ENCODE measurements around the gene APBA1. TPM values are rescaled to one million over a fixed set of nuclear protein-coding genes. Genes with fewer than 3 reads are reported as not detected.
A peak's percentile ranks its signal among the peaks of the same experiment; 100 is the strongest.

The APBA1 gene
- total RNA-seq, 1 donor from 2014 or later = 20.9 TPM

DNA sequence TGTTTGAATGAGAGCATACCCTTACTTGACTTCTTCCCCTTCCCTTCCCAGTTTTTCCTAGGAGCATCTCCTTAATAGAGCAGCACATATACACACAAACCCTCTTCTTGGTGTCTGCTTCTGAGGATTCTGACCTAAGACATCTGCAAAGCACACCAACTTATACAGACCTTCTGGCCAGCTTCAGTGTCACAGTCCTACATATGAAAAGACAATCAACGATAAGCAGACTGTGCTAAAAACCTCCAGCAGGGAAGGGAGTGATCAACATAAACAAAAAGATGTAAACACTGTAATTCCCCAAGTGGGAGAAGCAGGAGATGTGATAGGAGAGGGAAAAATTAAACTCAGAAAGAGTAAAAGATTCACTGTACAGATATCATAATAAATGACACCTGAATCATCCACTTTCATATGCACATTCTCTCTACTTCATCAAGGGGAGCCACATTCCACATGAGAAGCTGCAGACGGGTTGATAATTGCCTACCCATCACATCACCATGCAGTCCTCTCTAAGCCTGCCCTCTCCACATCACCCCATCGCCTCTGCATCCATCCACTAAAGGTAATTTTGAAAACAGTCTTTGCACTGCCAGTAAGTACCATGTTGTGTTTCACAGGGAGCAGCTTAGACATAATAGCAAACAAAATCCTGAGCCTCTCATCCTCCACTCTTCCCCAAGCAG is 13.0 kb downstream of the APBA1 start:
- DNase-seq (ENCODE audit: low spot score) = no peak

DNA sequence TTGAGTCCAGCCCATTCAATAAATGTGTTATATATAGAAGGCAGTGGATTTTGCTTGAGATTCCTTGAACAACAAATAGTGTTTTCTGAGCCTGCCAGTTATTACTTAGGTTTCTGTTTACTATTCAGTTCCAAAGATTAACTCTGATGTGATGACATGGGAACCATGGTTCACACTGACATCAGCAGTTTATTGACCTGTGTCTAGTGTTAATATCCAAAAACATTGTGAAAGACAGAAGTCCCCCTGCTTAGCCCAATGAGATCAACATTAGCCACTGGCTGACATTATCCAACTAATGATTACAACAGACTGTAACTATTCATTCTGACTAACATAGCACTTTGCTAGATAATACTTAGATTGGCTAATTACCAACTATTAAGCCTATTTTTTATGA is 14.9 kb downstream of the APBA1 start:
- DNase-seq (ENCODE audit: low spot score) = no peak

DNA sequence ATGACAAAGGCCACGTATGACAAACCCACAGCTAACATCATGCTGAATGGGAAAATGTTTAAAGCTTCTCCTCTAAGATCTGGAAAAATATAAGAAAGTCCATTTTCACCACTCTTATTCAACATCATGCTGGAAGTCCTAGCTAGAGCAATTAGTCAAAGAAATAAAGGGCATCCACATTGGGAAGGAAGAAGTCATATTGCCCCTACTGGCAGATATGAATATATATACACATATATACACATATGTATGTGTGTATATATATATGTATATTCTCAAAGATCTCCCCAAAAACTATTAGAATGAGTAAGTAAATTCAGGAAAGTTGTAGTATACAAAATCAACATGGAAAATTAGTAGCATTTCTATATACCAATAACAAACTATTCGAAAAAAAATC is 17.1 kb downstream of the APBA1 start:
- no peak for DNase-seq (ENCODE audit: low spot score)

DNA sequence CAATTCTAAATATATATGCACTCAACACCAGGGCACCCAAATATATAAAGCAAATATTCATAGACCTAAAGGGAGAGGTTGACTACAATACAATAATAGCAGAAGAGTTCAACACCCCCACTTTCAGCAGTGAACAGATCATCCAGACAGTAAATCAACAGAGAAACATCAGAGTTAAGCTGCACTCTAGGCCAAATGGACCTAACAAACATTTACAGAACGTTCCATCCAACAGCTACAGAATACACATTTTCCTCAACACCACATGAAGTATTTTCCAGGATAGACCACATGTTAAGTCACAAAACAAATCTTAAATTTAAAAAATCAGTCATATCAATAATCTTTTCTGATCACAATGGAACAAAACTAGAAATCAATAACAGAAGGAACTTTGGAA is 18.9 kb downstream of the APBA1 start:
- DNase-seq (ENCODE audit: low spot score) = no peak

DNA sequence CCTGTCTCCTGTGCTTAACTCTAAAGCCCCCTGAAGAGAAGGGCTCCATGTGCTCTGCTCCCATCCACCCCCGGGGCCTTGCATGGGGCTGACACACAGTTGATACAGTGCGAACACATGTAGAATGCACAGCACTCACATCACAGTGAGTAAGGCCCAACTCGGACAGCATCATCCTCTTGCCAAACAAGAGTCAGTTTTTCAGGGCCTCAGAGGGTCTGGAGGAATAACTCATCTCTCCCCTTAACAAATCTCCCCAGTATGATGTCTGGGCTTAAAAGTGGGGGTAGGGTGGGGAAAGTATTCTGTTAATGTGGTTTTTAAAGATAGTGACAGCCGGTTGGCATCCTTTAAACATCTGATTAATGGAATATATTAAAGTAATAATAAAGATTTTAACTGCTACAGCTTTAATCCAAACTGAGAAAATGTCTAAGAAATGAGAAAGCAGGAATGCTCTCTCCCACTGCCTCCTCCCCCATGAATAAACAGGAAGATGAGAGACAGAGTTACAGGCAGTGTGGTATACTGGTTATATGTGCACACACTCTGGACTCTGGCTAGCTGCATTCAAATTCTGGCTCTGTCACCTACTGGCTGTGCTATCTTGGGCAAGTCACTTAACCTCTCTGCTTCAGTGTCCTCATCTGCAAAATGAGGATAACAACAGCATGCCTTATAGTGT is 22.5 kb downstream of the APBA1 start:
- DNase-seq (ENCODE audit: low spot score) = peak; percentile 71

DNA sequence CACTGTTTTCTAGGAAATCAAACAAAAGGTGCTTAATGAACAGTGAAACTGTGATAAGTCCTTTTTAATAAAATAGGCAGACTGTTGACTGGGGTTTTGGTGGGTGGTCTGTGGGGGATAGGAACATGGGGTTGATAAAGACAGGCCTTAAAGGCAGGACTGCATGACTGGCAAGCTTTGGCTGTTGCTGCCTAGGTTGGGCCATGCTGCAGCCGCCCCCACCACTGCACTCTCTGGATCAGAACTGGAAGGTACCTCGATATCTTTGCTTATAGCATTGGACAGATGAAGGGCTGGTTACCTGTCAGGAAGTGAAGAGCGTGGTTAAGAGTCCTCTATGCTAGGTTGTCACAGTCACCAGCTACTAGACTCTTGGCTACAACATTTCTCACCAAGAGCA is 24.4 kb downstream of the APBA1 start:
- no peak for DNase-seq (ENCODE audit: low spot score)

DNA sequence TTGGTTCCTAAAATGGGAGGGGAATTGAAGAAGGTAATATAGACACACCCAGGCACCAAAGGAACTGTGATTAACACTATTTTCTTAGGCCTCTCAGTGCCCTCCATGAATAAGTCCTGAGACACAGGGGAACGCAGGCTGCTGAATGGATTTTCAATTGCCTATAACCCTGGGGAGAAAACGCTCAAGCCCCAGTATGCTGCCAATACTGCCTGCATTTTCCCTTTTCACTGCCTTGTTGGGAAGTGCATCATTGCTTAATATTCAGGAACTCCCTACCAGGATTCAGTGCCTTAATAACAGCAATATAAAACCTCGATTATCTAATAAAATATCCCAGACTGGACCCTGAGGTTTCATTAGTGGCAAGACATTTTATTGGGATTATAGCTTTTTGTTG is 25.4 kb downstream of the APBA1 start:
- no peak for DNase-seq (ENCODE audit: low spot score)

DNA sequence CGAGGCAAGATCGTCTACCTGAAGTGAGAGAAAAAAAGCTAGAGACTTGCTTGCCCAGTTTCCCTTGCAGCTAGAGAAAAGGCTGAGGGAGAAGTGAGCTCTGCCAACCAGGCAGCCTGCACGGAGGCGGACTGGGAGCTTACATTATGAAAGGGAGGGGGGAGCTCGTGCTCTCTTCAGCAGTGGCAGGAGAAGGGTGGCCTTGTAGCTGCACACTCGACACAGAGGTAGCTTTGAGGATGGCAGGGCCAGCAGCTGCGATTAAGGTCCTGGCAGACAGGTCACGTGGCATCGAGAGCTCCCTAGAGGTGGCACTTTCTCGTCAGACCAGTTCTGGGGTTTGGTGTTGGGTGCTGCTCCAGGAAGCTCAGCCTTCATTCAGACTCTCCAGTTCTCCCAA is 26.7 kb downstream of the APBA1 start:
- no peak for DNase-seq (ENCODE audit: low spot score)

DNA sequence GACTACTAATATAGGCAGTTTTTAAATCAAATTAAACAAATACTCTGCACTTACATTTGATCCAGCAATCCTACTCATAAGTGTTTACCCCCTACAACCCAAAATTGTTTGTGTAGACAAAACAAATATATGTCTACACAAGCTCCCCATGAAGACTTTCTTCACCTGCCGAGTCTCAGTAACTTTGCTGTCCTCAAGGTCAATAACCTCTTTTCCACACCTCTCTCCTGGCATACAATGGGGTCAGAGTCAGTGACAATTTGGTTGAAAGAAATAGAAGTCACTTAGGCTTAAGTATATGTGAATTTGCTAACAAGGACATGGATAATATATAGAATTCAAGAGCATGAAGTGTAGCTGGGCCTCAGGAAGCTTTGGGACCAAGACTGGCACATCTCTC is 29.1 kb downstream of the APBA1 start:
- no peak for DNase-seq (ENCODE audit: low spot score)

DNA sequence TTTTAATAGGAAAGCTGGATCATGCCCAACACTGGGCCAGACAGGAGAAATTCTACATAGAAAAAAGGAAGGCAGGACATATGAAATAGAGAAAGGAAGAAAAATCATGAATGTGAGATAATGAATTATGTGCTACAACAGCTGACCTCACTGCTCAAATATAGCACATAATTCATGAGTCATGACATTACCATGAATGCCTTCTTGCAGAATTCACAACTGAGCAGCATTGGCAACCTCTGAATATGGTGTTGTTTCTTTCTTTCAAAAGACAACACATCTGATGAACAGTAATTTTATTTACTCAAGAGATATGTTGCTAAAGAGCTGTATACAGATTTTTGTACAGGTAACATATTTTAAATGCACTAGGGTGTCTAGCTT is 34.4 kb downstream of the APBA1 start:
- DNase-seq (ENCODE audit: low spot score) = peak; percentile 33

DNA sequence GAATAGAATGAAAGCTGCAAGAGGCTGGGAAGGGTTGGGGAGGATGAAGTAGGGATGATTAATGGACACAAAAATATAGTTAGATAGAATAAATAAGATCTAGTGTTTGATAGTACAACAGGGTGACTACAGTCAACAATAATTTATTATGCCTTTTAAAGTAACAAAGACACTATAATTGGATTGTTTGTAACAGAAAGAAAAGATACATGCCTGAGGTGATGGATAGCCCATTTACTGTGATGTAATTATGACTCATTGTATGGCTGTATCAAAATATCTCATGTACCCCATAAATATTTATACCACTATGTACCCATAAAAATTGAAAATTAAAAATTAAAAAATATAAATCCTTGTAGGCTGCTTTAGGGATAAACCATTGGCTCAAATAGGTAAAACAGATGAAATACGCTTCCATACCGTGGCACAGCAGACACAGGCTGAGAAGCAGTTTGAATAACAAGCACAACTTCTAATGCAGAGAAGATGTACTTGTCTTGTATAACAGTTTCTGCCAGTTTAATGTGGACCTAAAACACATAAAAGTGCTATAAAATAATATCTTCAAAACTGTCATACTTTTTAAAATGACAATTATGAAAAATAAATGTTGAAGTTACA is 34.9 kb downstream of the APBA1 start:
- no peak for DNase-seq (ENCODE audit: low spot score)

DNA sequence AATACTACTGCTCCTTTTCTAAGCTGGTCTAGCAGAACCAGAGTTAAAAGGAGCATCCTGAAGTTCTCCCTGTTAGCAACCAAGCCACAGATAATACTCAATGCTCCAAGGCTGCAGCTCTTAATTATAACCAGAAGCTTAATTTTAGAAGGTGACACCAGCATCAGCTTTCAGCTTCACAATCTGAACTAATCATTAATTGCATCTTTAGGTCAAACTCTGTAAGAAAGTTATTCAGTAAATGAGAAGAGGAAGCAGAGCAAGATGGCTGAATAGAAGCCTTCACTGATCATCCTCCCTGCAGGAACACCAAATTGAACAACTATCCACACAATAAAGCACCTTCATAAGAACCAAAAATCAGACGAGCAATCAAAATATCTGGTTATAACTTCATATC is 38.5 kb downstream of the APBA1 start:
- no peak for DNase-seq (ENCODE audit: low spot score)

DNA sequence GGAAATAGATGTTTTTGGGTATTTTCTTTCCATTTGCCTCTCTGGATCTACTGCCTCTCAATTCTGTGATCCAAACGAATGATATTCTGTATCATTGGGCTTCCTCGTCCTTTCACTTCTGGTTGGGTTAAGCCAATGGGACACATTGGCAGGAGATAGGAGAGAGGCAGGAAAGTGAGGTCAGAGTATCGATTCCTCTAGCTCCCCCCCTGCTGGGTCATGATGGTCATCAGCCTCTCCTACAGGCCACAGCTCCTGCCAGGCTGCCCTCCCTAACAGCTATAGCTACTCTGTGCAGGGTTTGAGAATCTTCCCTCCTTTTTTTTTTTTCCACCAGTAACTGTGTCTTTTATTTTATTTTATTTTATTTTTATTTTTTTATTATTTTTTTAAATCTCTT is 39.4 kb downstream of the APBA1 start:
- no peak for DNase-seq (ENCODE audit: low spot score)

DNA sequence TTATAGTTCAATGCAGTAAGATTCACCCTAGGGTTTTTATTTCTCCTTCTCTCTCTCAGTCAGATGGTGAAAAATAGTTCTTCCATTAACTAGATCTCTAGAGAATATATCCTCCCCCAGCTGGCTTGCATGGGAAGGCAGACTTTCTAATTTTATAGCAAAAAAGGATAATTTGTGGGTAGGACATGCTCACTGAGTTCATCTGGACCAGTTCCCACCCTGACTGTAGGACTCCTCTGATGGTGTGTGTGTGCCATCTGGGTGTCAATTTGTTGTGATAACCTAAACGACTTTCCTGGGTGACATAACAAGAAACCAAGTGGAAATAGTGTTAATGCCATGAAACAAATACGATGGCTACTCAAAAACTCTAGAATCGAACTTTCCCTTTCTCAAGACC is 44.9 kb downstream of the APBA1 start:
- DNase-seq (ENCODE audit: low spot score) = no peak

DNA sequence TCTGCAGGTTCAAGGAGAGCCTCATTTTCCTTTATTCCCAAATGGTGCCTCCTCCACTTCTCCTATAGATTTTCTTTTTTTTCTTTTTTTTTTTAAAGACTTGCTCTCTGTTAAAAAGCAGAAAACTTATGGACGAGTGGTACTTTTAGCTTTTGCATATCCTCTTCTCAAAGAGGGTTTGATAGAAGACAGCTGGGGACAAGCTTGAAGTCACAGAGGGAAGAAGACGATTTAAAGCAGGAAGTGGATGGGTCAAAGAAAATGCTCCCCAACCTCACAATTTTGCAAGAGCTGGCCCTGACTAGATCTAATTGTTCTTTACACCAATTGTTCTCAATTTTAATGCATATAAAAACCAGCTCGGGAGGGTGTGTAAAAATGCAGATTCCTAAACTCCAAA is 48.9 kb downstream of the APBA1 start:
- DNase-seq (ENCODE audit: low spot score) = no peak

DNA sequence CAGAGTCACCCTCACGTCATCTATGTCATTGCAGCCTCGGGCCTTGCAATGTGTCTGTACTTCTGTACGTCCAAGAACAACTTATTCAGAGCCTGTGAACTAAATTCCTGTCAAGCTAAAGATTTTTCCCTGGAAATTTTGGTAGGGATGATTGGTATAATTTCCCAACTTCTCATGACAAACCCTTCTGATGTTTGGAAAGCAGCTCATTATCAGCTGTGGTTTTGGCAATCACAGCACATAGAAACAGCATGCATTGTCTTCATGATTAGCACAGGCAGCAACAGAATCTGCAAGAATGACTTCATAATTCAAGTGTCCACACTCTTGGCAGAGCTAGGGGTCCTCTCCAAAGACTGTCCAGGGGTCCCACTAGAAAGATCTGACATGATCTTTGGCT is 49.5 kb downstream of the APBA1 start:
- no peak for DNase-seq (ENCODE audit: low spot score)

DNA sequence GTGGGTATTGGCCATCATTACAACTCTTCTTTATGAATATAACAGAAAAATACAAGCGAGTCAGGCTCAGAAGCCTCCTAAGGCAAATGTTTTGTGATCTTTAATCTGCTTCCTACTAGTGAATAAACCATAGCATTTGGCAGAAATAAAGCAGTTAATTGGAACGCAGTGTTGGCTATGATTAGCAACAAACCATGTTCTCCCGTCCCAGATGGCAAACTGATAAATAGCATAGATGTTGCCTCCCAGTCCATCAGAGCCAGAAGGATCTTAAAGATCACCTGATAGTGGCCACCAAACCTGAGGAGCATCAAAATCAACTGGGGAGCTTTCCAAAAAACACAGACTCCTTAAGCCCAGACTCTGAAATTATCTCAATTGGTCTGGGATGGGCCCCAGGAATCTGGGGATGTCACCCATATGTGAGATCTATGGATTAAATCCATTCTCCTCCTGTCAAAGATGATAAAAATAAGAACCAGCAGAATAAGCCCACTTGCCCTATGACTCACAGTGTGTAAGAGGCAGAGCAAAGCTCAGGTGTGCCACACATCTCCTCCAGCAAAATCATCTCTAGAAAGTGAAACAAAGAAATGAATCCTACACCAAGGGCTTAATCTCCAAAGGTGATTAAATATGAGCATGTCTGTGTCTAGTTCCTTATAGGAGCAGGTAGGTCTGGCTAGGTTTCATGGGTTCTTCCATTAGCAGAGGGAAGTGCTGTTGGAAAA is 50.3 kb downstream of the APBA1 start:
- no peak for DNase-seq (ENCODE audit: low spot score)

DNA sequence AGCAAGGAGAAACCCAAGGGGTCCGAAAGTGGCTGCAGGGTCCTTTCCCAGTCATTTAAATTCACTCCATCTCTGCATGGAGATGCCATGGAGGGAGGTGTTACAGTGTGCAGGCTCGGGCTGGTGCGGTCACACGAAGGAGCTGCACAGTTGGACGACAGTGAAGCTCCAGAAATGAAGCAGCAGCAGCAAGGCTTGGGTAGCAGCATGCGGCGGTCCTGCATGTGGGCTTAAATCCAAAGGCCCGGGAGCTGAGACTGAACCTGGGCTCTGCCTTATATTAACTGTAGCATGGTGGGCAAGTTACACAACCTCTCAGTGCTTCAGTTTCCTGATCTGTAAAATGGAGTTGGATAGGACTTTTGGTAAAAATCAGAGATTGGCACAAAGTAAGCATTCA is 51.4 kb downstream of the APBA1 start:
- DNase-seq (ENCODE audit: low spot score) = no peak

DNA sequence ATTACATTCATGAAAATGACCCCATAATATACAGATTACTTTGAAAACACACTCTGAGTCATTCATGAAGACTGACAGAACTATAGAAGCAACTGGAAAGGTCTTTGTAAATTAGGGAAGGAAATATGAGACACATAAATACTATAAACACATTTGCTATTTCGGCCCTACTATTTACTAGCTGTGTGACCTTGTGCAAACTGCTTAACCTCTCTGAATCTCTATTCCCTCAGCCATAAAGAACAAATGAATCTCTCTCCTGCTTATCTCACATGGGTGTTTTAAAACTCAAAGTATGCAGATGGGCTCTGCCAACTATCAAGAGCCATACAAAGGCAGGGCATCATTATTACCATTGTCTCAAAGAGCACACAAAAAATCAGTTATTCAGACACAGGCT is 52.9 kb downstream of the APBA1 start:
- no peak for DNase-seq (ENCODE audit: low spot score)

DNA sequence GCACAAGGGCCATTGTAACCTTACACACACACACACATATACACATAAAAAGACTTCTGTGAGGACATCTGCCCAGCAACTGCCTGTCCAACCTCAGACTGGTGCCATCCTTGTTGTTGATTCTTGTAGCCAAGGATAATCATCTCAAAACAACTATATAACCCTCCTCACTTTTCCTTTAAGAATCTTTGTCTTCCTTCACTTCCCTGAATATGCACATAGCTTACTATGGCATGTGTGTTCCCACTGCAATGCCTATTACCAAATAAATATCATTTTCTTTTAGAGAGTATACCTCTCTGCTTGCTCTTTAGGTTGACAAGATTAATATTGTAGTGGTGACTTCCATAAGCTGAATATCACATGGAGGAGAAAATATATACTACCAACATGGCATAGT is 55.2 kb downstream of the APBA1 start:
- no peak for DNase-seq (ENCODE audit: low spot score)

DNA sequence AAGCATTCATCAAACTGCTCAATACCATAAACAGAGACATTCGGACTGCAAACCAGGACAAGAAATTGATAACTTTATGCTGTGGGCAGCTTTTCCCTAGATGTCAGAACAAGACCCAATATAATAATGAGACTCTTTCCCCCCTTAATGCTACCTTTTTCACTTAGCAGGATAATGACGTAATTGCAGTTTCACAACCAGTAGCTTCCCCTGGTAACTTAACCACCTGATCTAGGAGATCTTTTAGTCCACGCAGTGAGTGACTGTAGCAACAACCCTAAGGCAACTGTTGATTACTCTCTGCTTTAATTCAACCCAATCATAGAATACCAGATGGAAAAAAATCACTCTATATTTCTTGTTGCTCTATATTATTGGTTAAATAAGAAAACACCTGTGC is 56.3 kb downstream of the APBA1 start:
- no peak for DNase-seq (ENCODE audit: low spot score)

DNA sequence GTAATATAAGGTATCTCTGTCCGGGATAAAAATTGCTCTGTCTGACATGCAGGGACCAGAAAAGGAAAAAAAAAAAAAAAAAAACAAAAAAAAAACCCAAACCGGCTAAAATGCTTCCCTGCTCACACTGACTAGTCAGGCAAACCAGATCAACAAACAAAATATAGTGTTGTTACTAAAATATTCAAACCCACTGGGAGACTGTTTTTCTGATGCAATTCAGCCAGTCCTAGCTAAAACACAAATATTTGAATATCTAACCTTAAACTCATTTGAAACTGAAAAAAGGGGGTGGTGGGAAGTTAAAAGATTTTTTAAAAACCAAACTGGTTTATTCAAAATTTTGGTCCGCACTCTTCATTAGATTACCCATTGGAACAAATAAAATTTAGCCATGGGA is 61.0 kb downstream of the APBA1 start:
- DNase-seq (ENCODE audit: low spot score) = no peak

DNA sequence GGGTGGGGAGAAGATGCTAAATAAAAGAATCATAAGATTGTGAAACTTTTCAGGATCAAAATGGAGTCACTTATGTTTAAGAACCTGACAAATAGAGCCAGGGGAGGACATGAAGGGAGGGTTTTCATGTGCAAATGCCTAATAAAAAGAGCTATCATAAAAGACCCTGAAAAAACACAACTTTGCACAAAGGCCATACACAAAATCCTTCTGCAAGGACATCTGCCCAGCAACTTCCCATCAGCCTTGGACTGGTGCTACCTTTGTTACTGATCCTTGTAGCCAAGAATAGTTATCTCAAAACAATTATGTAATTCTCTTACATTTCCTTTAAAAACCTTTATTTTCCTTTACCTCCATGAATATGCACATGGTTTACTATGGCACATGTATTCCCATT is 63.0 kb downstream of the APBA1 start:
- DNase-seq (ENCODE audit: low spot score) = no peak
